Stimulated activated effector memory CD8-positive, alpha-beta T cell treated with anti-CD3 and anti-CD28 coated beads, Interleukin-12 subunit alpha, Interleukin-12 subunit beta, amount 100 ng/mL, for 72 hours (primary cell): Measurements from ENCODE around the gene DHRSX.
"Not testable (repeated sequence)": the region's sequence is repeated elsewhere in the genome, so short reads cannot be mapped to it uniquely, and the experiment has no call there.

Source experiments
- ATAC-seq: fragments of 150-1000 bp; cut with Tn5 transposase; 2 replicates; pipeline ENCODE4 v1.10.0; 2021
- DNase-seq, 2 donors: peaks; one replicate each; pipeline ENCODE4 v3.0.0; 2021 to 2022; ENCODE audit warnings: low spot score in 2 of 2
- H3K27ac Mint-ChIP-seq: one replicate; pipeline ENCODE4 v1.8.0; 2022; ENCODE audit warnings: mild to moderate bottlenecking, mixed read lengths
- H3K36me3 Mint-ChIP-seq: one replicate; pipeline ENCODE4 v1.8.0; 2022; ENCODE audit warnings: mild to moderate bottlenecking, mixed read lengths
- H3K4me1 Mint-ChIP-seq: one replicate; pipeline ENCODE4 v1.8.0; 2022; ENCODE audit warnings: mixed read lengths
- H3K4me3 Mint-ChIP-seq: one replicate; pipeline ENCODE4 v1.8.0; 2022; ENCODE audit warnings: mild to moderate bottlenecking, mixed read lengths
- H3K9me3 Mint-ChIP-seq: one replicate; pipeline ENCODE4 v1.8.0; 2022; ENCODE audit warnings: mixed read lengths

DHRSX gene

GRCh38 chrX:2316534-2316933 lies 184.2 kb downstream of the DHRSX start:
- H3K27ac Mint-ChIP-seq, result no peak overlapping the region
- no peak overlapping the region for H3K4me3 Mint-ChIP-seq
- no peak for ATAC-seq

GRCh38 chrX:2315434-2315833 lies 185.3 kb downstream of the DHRSX start:
- peaks cover 3% of the 10 kb centered on the region for H3K9me3 Mint-ChIP-seq
- DNase-seq (no peak), ATAC-seq (no peak)
- H3K4me3 Mint-ChIP-seq, result no peak overlapping the region
- peaks cover 5% of the 10 kb centered on the region for H3K4me1 Mint-ChIP-seq
- no peaks in the 10 kb centered on the region for H3K36me3 Mint-ChIP-seq
- no peak overlapping the region for H3K27ac Mint-ChIP-seq

More at GRCh38 chrX:2316534-2316933, 184.2 kb downstream of the DHRSX start:
- Mint-ChIP-seq H3K4me1 (peaks cover 1% of the 10 kb centered on the region), H3K9me3 (peaks cover under 1% of the 10 kb centered on the region), H3K36me3 (no peaks in the 10 kb centered on the region)
- no peak for DNase-seq

DNA sequence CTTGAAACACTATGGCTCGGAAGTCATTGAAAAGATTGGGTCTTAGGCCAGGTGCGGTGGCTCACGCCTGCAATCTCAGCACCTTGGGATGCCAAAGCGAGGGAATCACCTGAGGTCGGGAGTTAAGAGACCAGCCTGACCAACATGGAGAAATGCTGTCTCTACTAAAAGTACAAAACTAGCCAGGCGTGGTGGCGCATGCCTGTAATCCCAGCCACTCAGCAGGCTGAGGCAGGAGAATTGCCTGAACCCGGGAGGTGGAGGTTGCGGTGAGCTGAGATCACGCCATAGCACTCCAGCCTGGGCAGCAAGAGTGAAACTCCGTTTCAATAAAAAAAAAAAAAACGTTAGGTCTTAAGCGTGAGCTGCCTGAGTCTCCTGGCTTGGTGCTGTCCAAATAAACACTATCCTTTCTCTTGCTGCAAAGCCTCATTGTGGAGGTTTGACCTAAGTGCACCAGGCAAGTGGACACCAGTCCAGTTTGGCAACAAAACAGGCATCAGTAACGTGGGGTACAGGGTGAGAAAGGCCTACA lies 185.9 kb downstream of the DHRSX start:
- Mint-ChIP-seq H3K4me1 (peaks cover 5% of the 10 kb centered on the region), H3K4me3 (no peak overlapping the region), H3K27ac (no peak overlapping the region), H3K36me3 (no peaks in the 10 kb centered on the region), H3K9me3 (peaks cover 3% of the 10 kb centered on the region)
- ATAC-seq (no peak), DNase-seq (no peak)

DNA sequence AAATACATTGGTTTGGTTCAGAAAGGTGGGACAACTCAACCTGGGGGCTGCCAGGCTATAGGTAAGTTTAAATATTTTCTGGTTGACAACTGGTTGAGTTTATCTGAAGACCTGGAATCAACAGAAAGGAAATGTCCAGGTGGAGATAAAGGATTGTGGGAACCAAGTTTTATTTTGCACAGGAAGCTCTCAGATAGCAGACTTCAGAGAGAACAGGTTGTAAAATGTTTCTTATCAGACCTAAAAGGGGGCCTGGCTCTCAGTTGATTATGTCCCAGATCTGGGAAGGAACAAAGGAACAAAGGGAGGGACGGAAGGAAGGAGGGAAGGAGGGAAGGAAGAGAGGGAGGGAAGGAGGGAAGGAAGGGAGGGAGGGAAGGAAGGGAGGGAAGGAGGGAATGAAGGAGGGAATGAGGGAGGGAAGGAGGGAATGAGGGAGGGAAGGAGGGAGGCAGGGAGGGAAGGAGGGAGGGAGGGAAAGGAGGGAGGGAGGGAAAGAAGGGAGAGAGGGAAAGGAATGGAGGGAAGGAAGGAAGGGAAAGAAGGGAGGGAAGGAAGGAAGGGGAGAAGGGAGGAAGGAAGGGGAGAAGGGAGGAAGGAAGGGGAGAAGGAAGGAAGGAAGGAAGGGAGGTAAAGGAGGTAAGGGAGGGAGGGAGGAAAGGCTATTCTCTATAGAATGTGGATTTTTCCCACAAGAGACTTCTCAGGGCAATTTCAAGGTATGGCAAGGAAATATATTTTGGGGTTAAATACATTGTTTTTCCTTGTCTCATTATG lies 186.7 kb downstream of the DHRSX start:
- DNase-seq (no peak), ATAC-seq (no peak)
- Mint-ChIP-seq H3K36me3 (no peaks in the 10 kb centered on the region), H3K4me3 (no peak overlapping the region), H3K9me3 (peaks cover 3% of the 10 kb centered on the region), H3K27ac (peak overlapping the region; percentile 32), H3K4me1 (peaks cover 5% of the 10 kb centered on the region)

DNA sequence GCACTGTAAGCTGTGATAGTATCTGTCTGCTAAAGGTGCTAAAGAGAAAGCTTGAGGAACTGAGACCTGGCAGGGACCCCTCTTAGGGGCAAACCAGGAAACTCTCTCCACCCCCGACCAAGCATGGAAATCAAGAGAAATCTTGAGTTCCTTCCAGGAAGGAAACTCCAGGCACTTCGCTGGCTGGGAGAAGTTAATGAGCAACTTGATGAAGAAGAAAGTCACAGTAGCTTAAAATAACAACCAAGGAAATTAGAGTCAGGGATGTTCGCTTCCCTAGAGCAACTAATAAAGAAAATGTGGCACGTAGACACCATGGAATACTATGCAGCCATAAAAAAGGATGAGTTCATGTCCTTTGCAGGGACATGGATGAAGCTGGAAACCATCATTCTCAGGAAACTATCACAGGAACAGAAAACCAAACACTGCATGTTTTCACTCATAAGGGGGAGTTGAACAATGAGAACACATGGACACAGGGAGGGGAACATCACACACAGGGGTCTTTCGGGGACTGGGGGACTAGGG lies 188.7 kb downstream of the DHRSX start:
- H3K27ac Mint-ChIP-seq, H3K4me1 Mint-ChIP-seq, H3K9me3 Mint-ChIP-seq, H3K4me3 Mint-ChIP-seq, H3K36me3 Mint-ChIP-seq, DNase-seq, ATAC-seq: not testable (repeated sequence)

- ATAC-seq (no peak), DNase-seq (no peak)
- Mint-ChIP-seq H3K9me3 (peaks cover 8% of the 10 kb centered on the region), H3K4me1 (peaks cover 5% of the 10 kb centered on the region), H3K27ac (no peak overlapping the region), H3K36me3 (peaks cover 9% of the 10 kb centered on the region), H3K4me3 (no peak overlapping the region)
These were observed 189.3 kb downstream of the DHRSX start for GRCh38 chrX:2311501-2311900.

DNA sequence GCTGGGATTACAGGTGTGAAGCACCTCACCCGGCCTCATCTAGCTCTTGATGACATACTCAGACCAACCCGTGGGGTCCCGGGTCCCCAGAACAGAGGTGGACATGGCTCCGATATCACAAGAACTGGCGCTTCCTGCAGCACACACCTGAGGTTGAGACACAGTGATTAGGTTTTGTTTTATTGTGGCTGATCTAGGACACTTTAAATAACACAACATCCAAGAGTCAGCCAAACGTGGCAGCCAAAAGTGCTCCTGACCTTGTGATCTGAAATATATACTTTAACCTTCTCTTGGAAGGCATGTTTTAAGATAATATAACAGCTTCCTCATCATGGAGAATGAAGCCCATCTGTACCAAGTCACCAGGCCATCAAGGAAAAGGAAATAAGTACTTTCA lies 198.9 kb downstream of the DHRSX start:
- H3K9me3 Mint-ChIP-seq, result peaks cover 11% of the 10 kb centered on the region
- no peak for DNase-seq
- no peak overlapping the region for H3K4me3 Mint-ChIP-seq
- H3K4me1 Mint-ChIP-seq, result no peaks in the 10 kb centered on the region
- no peak for ATAC-seq
- H3K36me3 Mint-ChIP-seq, result peaks cover 8% of the 10 kb centered on the region
- H3K27ac Mint-ChIP-seq, result no peak overlapping the region

- DNase-seq (no peak), ATAC-seq (no peak)
- no peak overlapping the region for H3K27ac Mint-ChIP-seq
- peaks cover 4% of the 10 kb centered on the region for H3K36me3 Mint-ChIP-seq
- H3K4me1 Mint-ChIP-seq, result no peaks in the 10 kb centered on the region
- peaks cover 10% of the 10 kb centered on the region for H3K9me3 Mint-ChIP-seq
- H3K4me3 Mint-ChIP-seq, result no peak overlapping the region
These were observed 200.9 kb downstream of the DHRSX start for GRCh38 chrX:2299871-2300270.

GRCh38 chrX:2286731-2287130 lies 214.0 kb downstream of the DHRSX start:
- Mint-ChIP-seq H3K4me1 (peaks cover 10% of the 10 kb centered on the region), H3K27ac (no peak overlapping the region), H3K36me3 (peaks cover 17% of the 10 kb centered on the region), H3K9me3 (peaks cover 6% of the 10 kb centered on the region), H3K4me3 (no peak overlapping the region)
- DNase-seq (no peak), ATAC-seq (no peak)

- no peak for ATAC-seq
- Mint-ChIP-seq H3K36me3 (peaks cover 12% of the 10 kb centered on the region), H3K27ac (no peak overlapping the region), H3K4me1 (peaks cover 10% of the 10 kb centered on the region), H3K4me3 (no peak overlapping the region), H3K9me3 (peaks cover 6% of the 10 kb centered on the region)
- no peak for DNase-seq
These were observed 216.2 kb downstream of the DHRSX start for GRCh38 chrX:2284601-2285000.

GRCh38 chrX:2284133-2284532 lies 216.6 kb downstream of the DHRSX start:
- Mint-ChIP-seq H3K4me1 (peaks cover 10% of the 10 kb centered on the region), H3K4me3 (no peak overlapping the region), H3K27ac (no peak overlapping the region), H3K36me3 (peaks cover 12% of the 10 kb centered on the region), H3K9me3 (peaks cover 6% of the 10 kb centered on the region)
- DNase-seq (no peak), ATAC-seq (no peak)

DNA sequence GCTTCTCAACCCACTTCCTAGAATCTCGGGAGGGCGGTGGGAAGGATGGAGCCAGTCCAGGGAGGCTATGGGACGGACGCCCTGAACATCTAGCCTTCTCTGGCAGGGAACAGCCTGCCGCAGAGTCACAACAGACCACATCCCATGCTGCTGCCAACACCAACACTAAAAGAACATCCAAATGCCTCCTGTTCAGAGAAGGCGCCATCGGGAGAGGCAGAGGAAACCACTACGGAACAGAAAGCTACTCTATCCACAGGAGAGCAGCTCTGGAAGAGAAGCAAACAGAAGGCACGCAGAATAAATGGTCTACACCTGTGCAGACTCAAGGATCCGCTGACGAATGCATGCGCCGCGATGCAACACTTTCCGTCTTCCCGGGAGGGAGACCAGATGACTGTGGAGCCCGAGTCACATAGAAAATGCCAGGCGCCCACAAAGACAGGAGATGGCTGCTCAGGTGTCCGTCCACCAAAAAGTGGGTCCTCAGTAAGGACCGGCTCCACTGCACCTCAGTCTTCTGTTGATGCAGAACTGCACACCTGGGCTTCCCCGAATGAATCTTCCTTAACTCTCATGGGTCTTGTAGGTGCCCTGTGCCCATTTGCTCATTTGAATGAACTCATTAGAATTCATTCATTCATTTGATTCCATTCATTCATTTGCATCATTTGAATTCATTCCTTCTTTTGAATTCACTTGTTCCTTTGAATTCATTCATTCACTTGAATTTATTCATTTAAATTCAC lies 217.5 kb downstream of the DHRSX start:
- DNase-seq (no peak), ATAC-seq (no peak)
- peaks cover 12% of the 10 kb centered on the region for H3K36me3 Mint-ChIP-seq
- peaks cover 10% of the 10 kb centered on the region for H3K4me1 Mint-ChIP-seq
- no peak overlapping the region for H3K27ac Mint-ChIP-seq
- H3K9me3 Mint-ChIP-seq, result peaks cover 6% of the 10 kb centered on the region
- no peak overlapping the region for H3K4me3 Mint-ChIP-seq

GRCh38 chrX:2282490-2283090 lies 218.2 kb downstream of the DHRSX start:
- peaks cover 3% of the 10 kb centered on the region for H3K9me3 Mint-ChIP-seq
- ATAC-seq (no peak), DNase-seq (no peak)
- H3K36me3 Mint-ChIP-seq, result peaks cover 12% of the 10 kb centered on the region
- H3K4me1 Mint-ChIP-seq, result peaks cover 10% of the 10 kb centered on the region
- no peak overlapping the region for H3K27ac Mint-ChIP-seq
- H3K4me3 Mint-ChIP-seq, result no peak overlapping the region

GRCh38 chrX:2272337-2272736 lies 228.4 kb downstream of the DHRSX start:
- ATAC-seq, result no peak
- DNase-seq, result no peak
- Mint-ChIP-seq H3K9me3 (peaks cover 3% of the 10 kb centered on the region), H3K36me3 (no peaks in the 10 kb centered on the region), H3K4me1 (no peaks in the 10 kb centered on the region), H3K27ac (no peak overlapping the region), H3K4me3 (no peak overlapping the region)

GRCh38 chrX:2271595-2271994 lies 229.2 kb downstream of the DHRSX start:
- H3K4me3 Mint-ChIP-seq, H3K9me3 Mint-ChIP-seq, H3K4me1 Mint-ChIP-seq, H3K27ac Mint-ChIP-seq, DNase-seq, H3K36me3 Mint-ChIP-seq, ATAC-seq: not testable (repeated sequence)
